Measurements from ENCODE around the gene CCL18. TPM values are rescaled to one million over a fixed set of nuclear protein-coding genes. Genes with fewer than 3 reads are reported as not detected.
A peak's percentile ranks its signal among the peaks of the same experiment; 100 is the strongest.
"Not testable (repeated sequence)": the region's sequence is repeated elsewhere in the genome, so short reads cannot be mapped to it uniquely, and the experiment has no call there.

Gene CCL18
- total RNA-seq, 1 donor from 2014 or later: not detected

DNA sequence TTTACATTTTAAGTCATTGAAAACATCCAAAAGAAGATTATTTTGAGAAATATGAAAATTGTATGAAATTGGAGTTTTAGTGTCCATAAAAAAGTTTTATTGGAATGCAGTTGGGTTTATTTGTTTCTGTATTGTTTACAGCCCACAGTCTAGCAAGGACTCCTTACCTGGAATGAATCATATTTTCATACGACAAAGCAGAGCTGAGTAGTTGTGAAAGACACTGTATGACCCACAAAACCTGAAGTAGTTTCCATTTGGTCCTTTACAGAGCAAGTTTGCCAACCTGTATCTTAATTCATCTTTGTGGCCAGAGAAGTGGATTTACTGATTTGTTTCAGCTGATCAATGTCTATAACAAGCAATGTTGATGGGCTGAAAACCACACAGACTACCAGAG lies 10.3 kb downstream of the CCL18 start:
- no peak overlapping the region for H3K4me3 Mint-ChIP-seq (ENCODE audit: unreplicated experiment)
- Histone ChIP-seq H3K36me3 (ENCODE audit: insufficient read depth, low read length) (no peaks in the 10 kb centered on the region), H3K4me3 (ENCODE audit: insufficient read depth, low read depth, low read length) (no peak overlapping the region), H3K27me3 (ENCODE audit: insufficient read depth, low read length) (no peaks in the 10 kb centered on the region), H2AFZ (ENCODE audit: low read depth, low read length) (no peak overlapping the region), H3K9me3 (ENCODE audit: insufficient read depth, low read depth, low read length) (no peaks in the 10 kb centered on the region), H3K4me1 (ENCODE audit: insufficient read depth, low read length) (no peaks in the 10 kb centered on the region), H3K79me2 (ENCODE audit: insufficient read depth, low read length) (no peaks in the 10 kb centered on the region), H3K9ac (ENCODE audit: low read length) (no peak overlapping the region), H4K20me1 (ENCODE audit: insufficient read depth, low read length) (no peaks in the 10 kb centered on the region), H3K4me2 (ENCODE audit: low read length) (no peak overlapping the region), H3K27ac (ENCODE audit: low read depth, low read length) (no peak overlapping the region)
- no peaks in the 10 kb centered on the region for H3K36me3 Mint-ChIP-seq (ENCODE audit: low read depth, unreplicated experiment)
- H3K9me3 Mint-ChIP-seq (ENCODE audit: unreplicated experiment): peaks cover 2% of the 10 kb centered on the region
- no peaks in the 10 kb centered on the region for H3K4me1 Mint-ChIP-seq (ENCODE audit: low read depth, unreplicated experiment)
- peaks cover 7% of the 10 kb centered on the region for H3K27me3 Mint-ChIP-seq (ENCODE audit: low read depth, unreplicated experiment)
- FAIRE-seq (no peak), DNase-seq (ENCODE audit: low read depth) (no peak)
- no peak overlapping the region for H3K27ac Mint-ChIP-seq (ENCODE audit: unreplicated experiment)
- TF ChIP-seq EZH2 (IDR thresholded peaks at IDR 0.05; ENCODE audit: insufficient read depth, low read length): no peak
- TF ChIP-seq, protein P1, sequence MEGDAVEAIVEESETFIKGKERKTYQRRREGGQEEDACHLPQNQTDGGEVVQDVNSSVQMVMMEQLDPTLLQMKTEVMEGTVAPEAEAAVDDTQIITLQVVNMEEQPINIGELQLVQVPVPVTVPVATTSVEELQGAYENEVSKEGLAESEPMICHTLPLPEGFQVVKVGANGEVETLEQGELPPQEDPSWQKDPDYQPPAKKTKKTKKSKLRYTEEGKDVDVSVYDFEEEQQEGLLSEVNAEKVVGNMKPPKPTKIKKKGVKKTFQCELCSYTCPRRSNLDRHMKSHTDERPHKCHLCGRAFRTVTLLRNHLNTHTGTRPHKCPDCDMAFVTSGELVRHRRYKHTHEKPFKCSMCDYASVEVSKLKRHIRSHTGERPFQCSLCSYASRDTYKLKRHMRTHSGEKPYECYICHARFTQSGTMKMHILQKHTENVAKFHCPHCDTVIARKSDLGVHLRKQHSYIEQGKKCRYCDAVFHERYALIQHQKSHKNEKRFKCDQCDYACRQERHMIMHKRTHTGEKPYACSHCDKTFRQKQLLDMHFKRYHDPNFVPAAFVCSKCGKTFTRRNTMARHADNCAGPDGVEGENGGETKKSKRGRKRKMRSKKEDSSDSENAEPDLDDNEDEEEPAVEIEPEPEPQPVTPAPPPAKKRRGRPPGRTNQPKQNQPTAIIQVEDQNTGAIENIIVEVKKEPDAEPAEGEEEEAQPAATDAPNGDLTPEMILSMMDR (IDR thresholded peaks at IDR 0.05; ENCODE audit: insufficient read depth, low read depth, low read length): no peak

DNA sequence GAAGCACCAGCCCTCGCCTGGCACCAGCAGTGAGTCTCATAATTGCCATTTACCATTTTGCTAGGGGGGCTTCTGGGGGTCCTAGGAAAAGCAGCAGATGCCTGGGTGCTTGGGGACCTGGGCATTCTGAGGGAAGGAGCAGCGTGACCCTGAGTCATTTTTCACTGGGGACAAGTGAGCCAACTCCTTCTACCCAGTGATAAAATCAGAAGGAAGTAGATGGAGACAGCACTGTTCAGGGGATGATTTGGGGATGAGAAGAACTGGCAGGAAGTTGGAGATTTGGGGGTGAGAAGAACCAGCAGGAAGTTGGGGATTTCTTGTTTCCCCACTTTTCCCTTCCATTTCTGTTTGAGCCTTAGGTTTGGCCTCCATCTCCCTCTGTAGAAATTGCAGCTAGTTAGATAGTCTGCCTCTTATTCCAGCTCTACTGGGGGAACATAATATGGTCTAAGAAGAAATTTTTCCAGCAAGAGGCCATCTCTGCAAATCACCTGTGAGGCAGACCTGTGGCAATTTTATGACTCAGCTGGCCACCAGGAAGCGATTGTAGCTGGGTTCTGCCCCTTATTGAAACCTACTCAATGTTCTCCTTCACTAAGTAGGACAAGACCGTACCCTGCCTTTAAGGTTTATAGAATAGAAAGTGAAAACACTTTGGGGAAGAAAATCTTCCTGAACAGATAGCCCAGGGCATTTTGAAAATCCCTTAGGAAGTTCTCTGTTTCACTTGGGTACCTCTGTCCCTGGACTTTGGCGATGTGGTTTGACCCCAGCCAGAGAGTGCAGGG lies 17.8 kb downstream of the CCL18 start:
- H3K4me3 ChIP-seq (ENCODE audit: insufficient read depth, low read depth, low read length); H3K4me2 ChIP-seq (ENCODE audit: low read length); H3K9ac ChIP-seq (ENCODE audit: low read length); H4K20me1 ChIP-seq (ENCODE audit: insufficient read depth, low read length); H3K4me3 Mint-ChIP-seq (ENCODE audit: unreplicated experiment); H3K4me1 ChIP-seq (ENCODE audit: insufficient read depth, low read length); FAIRE-seq; H3K27ac ChIP-seq (ENCODE audit: low read depth, low read length); H2AFZ ChIP-seq (ENCODE audit: low read depth, low read length); H3K79me2 ChIP-seq (ENCODE audit: insufficient read depth, low read length); H3K36me3 Mint-ChIP-seq (ENCODE audit: low read depth, unreplicated experiment); H3K27me3 ChIP-seq (ENCODE audit: insufficient read depth, low read length); DNase-seq (ENCODE audit: low read depth); H3K36me3 ChIP-seq (ENCODE audit: insufficient read depth, low read length); H3K4me1 Mint-ChIP-seq (ENCODE audit: low read depth, unreplicated experiment); H3K27me3 Mint-ChIP-seq (ENCODE audit: low read depth, unreplicated experiment); H3K9me3 ChIP-seq (ENCODE audit: insufficient read depth, low read depth, low read length); H3K9me3 Mint-ChIP-seq (ENCODE audit: unreplicated experiment): not testable (repeated sequence)
- peak overlapping the region; percentile 62 for H3K27ac Mint-ChIP-seq (ENCODE audit: unreplicated experiment)

DNA sequence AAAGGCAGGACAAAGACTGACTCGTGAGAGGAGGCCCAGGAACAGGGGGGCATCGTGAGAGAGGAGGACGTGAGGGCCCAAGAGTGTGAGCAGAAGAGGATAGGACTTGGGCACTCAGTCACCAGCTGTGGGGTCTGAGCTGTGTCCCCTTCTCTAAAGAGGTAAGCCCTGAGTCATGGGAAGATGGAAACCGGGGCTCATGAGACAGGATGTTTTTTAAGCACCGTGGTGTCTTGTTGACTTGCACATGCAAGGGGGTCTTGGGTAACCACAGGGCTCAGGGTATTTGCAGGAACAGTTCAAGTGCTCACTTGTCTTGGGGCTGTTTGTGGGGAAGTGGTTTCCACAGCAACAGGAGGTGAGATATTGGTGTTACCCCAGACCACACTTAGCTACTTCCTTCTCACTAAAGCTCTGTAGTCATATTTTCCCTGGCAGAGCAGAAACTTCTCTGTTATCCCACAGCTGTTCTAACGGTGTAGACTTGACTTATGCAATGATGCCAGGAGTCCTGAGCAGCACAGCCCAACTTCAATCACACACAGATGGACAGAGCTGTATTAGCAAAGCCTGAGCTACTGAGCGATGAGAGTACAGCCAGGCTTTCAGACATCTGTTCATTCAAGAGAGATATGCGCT lies 18.5 kb downstream of the CCL18 start:
- not testable (repeated sequence) for H3K4me1 Mint-ChIP-seq (ENCODE audit: low read depth, unreplicated experiment); H3K27me3 ChIP-seq (ENCODE audit: insufficient read depth, low read length); H3K9me3 ChIP-seq (ENCODE audit: insufficient read depth, low read depth, low read length); H3K36me3 Mint-ChIP-seq (ENCODE audit: low read depth, unreplicated experiment); H3K36me3 ChIP-seq (ENCODE audit: insufficient read depth, low read length); FAIRE-seq; H3K27ac ChIP-seq (ENCODE audit: low read depth, low read length); H4K20me1 ChIP-seq (ENCODE audit: insufficient read depth, low read length); DNase-seq (ENCODE audit: low read depth); H3K9me3 Mint-ChIP-seq (ENCODE audit: unreplicated experiment); H3K4me3 ChIP-seq (ENCODE audit: insufficient read depth, low read depth, low read length); H3K27me3 Mint-ChIP-seq (ENCODE audit: low read depth, unreplicated experiment); H2AFZ ChIP-seq (ENCODE audit: low read depth, low read length); H3K9ac ChIP-seq (ENCODE audit: low read length); H3K4me3 Mint-ChIP-seq (ENCODE audit: unreplicated experiment); H3K4me1 ChIP-seq (ENCODE audit: insufficient read depth, low read length); H3K79me2 ChIP-seq (ENCODE audit: insufficient read depth, low read length); H3K4me2 ChIP-seq (ENCODE audit: low read length)
- peak overlapping the region; percentile 62 for H3K27ac Mint-ChIP-seq (ENCODE audit: unreplicated experiment)

DNA sequence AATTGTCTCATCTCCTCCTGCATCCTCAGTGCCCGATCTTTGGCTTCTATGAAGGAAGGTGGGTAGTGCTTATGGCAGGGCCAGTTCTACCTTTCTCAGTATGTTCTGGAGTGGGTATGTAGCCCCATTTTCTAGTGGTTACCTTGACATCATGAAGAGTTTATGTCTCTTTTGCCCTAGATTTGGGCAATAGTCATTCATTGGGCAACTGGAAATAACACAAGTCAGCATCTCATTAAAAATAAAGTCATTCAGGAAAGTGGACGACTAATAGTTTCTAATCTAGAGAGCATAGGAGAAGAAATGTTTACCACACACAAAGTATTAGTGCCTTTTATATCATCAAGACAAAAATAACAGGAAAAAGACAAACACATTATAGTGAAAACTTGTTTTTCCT lies 19.6 kb downstream of the CCL18 start:
- not testable (repeated sequence) for H3K4me1 ChIP-seq (ENCODE audit: insufficient read depth, low read length); H3K4me3 Mint-ChIP-seq (ENCODE audit: unreplicated experiment); H3K4me3 ChIP-seq (ENCODE audit: insufficient read depth, low read depth, low read length); H2AFZ ChIP-seq (ENCODE audit: low read depth, low read length); H3K27me3 Mint-ChIP-seq (ENCODE audit: low read depth, unreplicated experiment); H3K4me1 Mint-ChIP-seq (ENCODE audit: low read depth, unreplicated experiment); H3K27ac ChIP-seq (ENCODE audit: low read depth, low read length); H3K79me2 ChIP-seq (ENCODE audit: insufficient read depth, low read length); H3K9me3 ChIP-seq (ENCODE audit: insufficient read depth, low read depth, low read length); H3K36me3 Mint-ChIP-seq (ENCODE audit: low read depth, unreplicated experiment); H4K20me1 ChIP-seq (ENCODE audit: insufficient read depth, low read length); H3K9ac ChIP-seq (ENCODE audit: low read length); H3K27ac Mint-ChIP-seq (ENCODE audit: unreplicated experiment); H3K4me2 ChIP-seq (ENCODE audit: low read length); FAIRE-seq; H3K27me3 ChIP-seq (ENCODE audit: insufficient read depth, low read length); H3K9me3 Mint-ChIP-seq (ENCODE audit: unreplicated experiment); DNase-seq (ENCODE audit: low read depth); H3K36me3 ChIP-seq (ENCODE audit: insufficient read depth, low read length)
